ENCODE data around the gene CTNND2. TPM values are rescaled to one million over a fixed set of nuclear protein-coding genes. Genes with fewer than 3 reads are reported as not detected.
A peak's percentile ranks its signal among the peaks of the same experiment; 100 is the strongest.

CTNND2 gene
- polyA plus RNA-seq, 1 donor from 2014 or later = 67.0 TPM

- TF ChIP-seq POLR2AphosphoS5 (IDR thresholded peaks at IDR 0.05) = no peak
- TF ChIP-seq REST (IDR thresholded peaks at IDR 0.05; ENCODE audit: borderline replicate concordance) = no peak
- TF ChIP-seq EZH2 (IDR thresholded peaks at IDR 0.05; ENCODE audit: borderline replicate concordance, insufficient read depth, low read length, poor library complexity, severe bottlenecking) = no peak
- TF ChIP-seq SMC3 (conservative IDR thresholded peaks at IDR 0.05; ENCODE audit: poor library complexity) = no peak
- TF ChIP-seq EP300 (conservative IDR thresholded peaks at IDR 0.05; ENCODE audit: poor library complexity, severe bottlenecking) = no peak
- no peak for TF ChIP-seq RAD21 (conservative IDR thresholded peaks at IDR 0.05)
- no peak for TF ChIP-seq TAF1 (IDR thresholded peaks at IDR 0.05; ENCODE audit: low read depth)
- TF ChIP-seq CTCF (IDR thresholded peaks at IDR 0.05; ENCODE audit: poor library complexity, severe bottlenecking) = no peak
- no peak for TF ChIP-seq MXI1 (conservative IDR thresholded peaks at IDR 0.05; ENCODE audit: poor library complexity, severe bottlenecking)
- H3K79me2 ChIP-seq (replicated peaks; ENCODE audit: insufficient read depth, low read length) = no peaks in the 10 kb centered on the region
- H3K9me2 ChIP-seq (ENCODE audit: insufficient read depth, low read length) = no peaks in the 10 kb centered on the region
- H2AFZ ChIP-seq (ENCODE audit: low read depth, low read length) = no peak overlapping the region
- no peaks in the 10 kb centered on the region for H3F3A ChIP-seq (ENCODE audit: insufficient read depth, low read length, poor library complexity, severe bottlenecking)
- no peaks in the 10 kb centered on the region for H4K20me1 ChIP-seq (ENCODE audit: insufficient read depth)
- H3K27ac ChIP-seq (ENCODE audit: low read length) = no peak overlapping the region
- H3K9me3 ChIP-seq (ENCODE audit: low read length) = no peaks in the 10 kb centered on the region
- no peaks in the 10 kb centered on the region for H3K27me3 ChIP-seq (ENCODE audit: insufficient read depth, low read depth, low read length)
- H3K4me2 ChIP-seq (ENCODE audit: low read length) = no peak overlapping the region
- H3K4me3 ChIP-seq (ENCODE audit: low read length) = no peak overlapping the region
- H3K9ac ChIP-seq (ENCODE audit: low read length) = no peak overlapping the region
- H3K36me3 ChIP-seq (ENCODE audit: insufficient read depth, low read length) = peaks cover 8% of the 10 kb centered on the region
These were observed 930.9 kb downstream of the CTNND2 start for GRCh38 chr5:10973316-10973715.

GRCh38 chr5:10969684-10970180 lies 934.5 kb downstream of the CTNND2 start:
- Histone ChIP-seq H4K20me1 (ENCODE audit: insufficient read depth) (no peaks in the 10 kb centered on the region), H3K4me2 (ENCODE audit: low read length) (peak overlapping the region; percentile 9), H3K27me3 (ENCODE audit: insufficient read depth, low read depth, low read length) (no peaks in the 10 kb centered on the region), H3K4me3 (ENCODE audit: low read length) (peak overlapping the region; percentile 22), H3K36me3 (ENCODE audit: insufficient read depth, low read length) (peaks cover 8% of the 10 kb centered on the region), H2AFZ (ENCODE audit: low read depth, low read length) (no peak overlapping the region), H3K9ac (ENCODE audit: low read length) (peak overlapping the region; percentile 39), H3K9me2 (ENCODE audit: insufficient read depth, low read length) (no peaks in the 10 kb centered on the region), H3K79me2 (replicated peaks; ENCODE audit: insufficient read depth, low read length) (no peaks in the 10 kb centered on the region), H3K27ac (ENCODE audit: low read length) (peak overlapping the region; percentile 71), H3F3A (ENCODE audit: insufficient read depth, low read length, poor library complexity, severe bottlenecking) (no peaks in the 10 kb centered on the region), H3K9me3 (ENCODE audit: low read length) (no peaks in the 10 kb centered on the region)
- TF ChIP-seq EP300 (conservative IDR thresholded peaks at IDR 0.05; ENCODE audit: poor library complexity, severe bottlenecking) = peak; percentile 67
- no peak for TF ChIP-seq REST (IDR thresholded peaks at IDR 0.05; ENCODE audit: borderline replicate concordance)
- no peak for TF ChIP-seq CTCF (IDR thresholded peaks at IDR 0.05; ENCODE audit: poor library complexity, severe bottlenecking)
